H1 (cell line): ENCODE results near the gene ASB11. TPM values are rescaled to one million over a fixed set of nuclear protein-coding genes. Genes with fewer than 3 reads are reported as not detected.

ENCODE experiments used
- CTCF ChIA-PET: fragments of 300-600 bp; sonication (Branson Sonifier 250); formaldehyde crosslinking; loops from one replicate; lab custom pipeline; 2021; ENCODE audit not compliant: partially characterized antibody; lab: Charles Lee
- POLR2A ChIA-PET: fragments of 300-600 bp; sonication (Branson Sonifier 250); formaldehyde crosslinking; loops from one replicate; lab custom pipeline; 2021; ENCODE audit warnings: inconsistent platforms; ENCODE audit not compliant: partially characterized antibody; lab: Charles Lee
- DNase-seq, 2 experiments: peaks; one replicate each; pipeline versions ENCODE4 v3.0.0 to v3.0.0-alpha.2; 2010 to 2022; ENCODE audit warnings: low spot score in 2 of 2, low read depth in 1 of 2, mixed read lengths in 1 of 2
- FAIRE-seq: peaks from 2 replicates; lab custom pipeline; 2011; peaks lifted over from hg19 to GRCh38; lab: Jason Lieb, UNC
- H2AFZ ChIP-seq: 2 replicates; pipeline ENCODE4 v1.8.1; 2012; ENCODE audit warnings: low read length, inconsistent platforms
- H2AK5ac ChIP-seq: 2 replicates; pipeline ENCODE4 v1.6.1; 2013; ENCODE audit warnings: low read depth, low read length
- H2BK120ac ChIP-seq: replicated peaks from 2 replicates; pipeline ENCODE3; 2013; ENCODE audit warnings: low read depth, low read length, inconsistent platforms
- H2BK12ac ChIP-seq: 2 replicates; pipeline ENCODE4 v1.6.1; 2013; ENCODE audit warnings: low read depth, low read length
- H2BK15ac ChIP-seq: 2 replicates; pipeline ENCODE4 v1.6.1; 2013; ENCODE audit warnings: low read length
- H2BK20ac ChIP-seq: 2 replicates; pipeline ENCODE4 v1.6.1; 2013; ENCODE audit warnings: low read length
- H2BK5ac ChIP-seq: 2 replicates; pipeline ENCODE4 v1.6.1; 2013; ENCODE audit warnings: low read depth, low read length
- H3K14ac ChIP-seq: 2 replicates; pipeline ENCODE4 v1.6.1; 2013; ENCODE audit warnings: inconsistent platforms; ENCODE audit not compliant: insufficient read length
- H3K18ac ChIP-seq: 2 replicates; pipeline ENCODE4 v1.6.1; 2013; ENCODE audit warnings: low read length; ENCODE audit errors: extremely low read depth
- H3K23ac ChIP-seq: 2 replicates; pipeline ENCODE4 v1.6.1; 2013; ENCODE audit warnings: inconsistent platforms; ENCODE audit not compliant: insufficient read length
- H3K23me2 ChIP-seq: 2 replicates; pipeline ENCODE4 v1.6.1; 2013; ENCODE audit warnings: low read depth, low read length
- H3K27ac ChIP-seq: 2 replicates; pipeline ENCODE4 v1.6.1; 2011; ENCODE audit warnings: low read depth, low read length, inconsistent platforms
- H3K27me3 ChIP-seq, 4 experiments: replicated peaks in 1 of 4; 1 replicate in 1 of 4; 2 replicates in 3 of 4; pipeline versions ENCODE4 v1.6.1 to v1.8.1; 2011 to 2013; ENCODE audit warnings: low read length in 3 of 4, mild to moderate bottlenecking in 3 of 4, inconsistent platforms in 2 of 4, mixed read lengths in 2 of 4, moderate library complexity in 1 of 4; ENCODE audit not compliant: control insufficient read depth in 3 of 4, insufficient read depth in 3 of 4; ENCODE audit errors: extremely low read depth in 1 of 4
- H3K36me3 ChIP-seq, 4 experiments: 2 replicates each; pipeline versions ENCODE4 v1.6.1 to v1.8.1; 2011 to 2013; ENCODE audit warnings: mild to moderate bottlenecking in 4 of 4, low read length in 3 of 4, moderate library complexity in 2 of 4, control low read depth in 1 of 4, inconsistent platforms in 1 of 4; ENCODE audit not compliant: insufficient read depth in 4 of 4, control insufficient read depth in 2 of 4
- H3K4ac ChIP-seq: replicated peaks from 2 replicates; pipeline ENCODE3; 2013; ENCODE audit warnings: low read length, low read depth, mixed read lengths, inconsistent platforms; ENCODE audit not compliant: insufficient read length
- H3K4me1 ChIP-seq, 4 experiments: replicated peaks in 1 of 4; 1 replicate in 1 of 4; 2 replicates in 3 of 4; pipeline versions ENCODE4 v1.6.1 to v1.8.1; 2011 to 2013; ENCODE audit warnings: low read length in 3 of 4, inconsistent platforms in 2 of 4, mixed read lengths in 1 of 4; ENCODE audit not compliant: insufficient read depth in 4 of 4, control insufficient read depth in 3 of 4
- H3K4me2 ChIP-seq, 2 experiments: 2 replicates each; pipeline versions ENCODE4 v1.6.1 to v1.8.1; 2011 to 2013; ENCODE audit warnings: low read depth in 2 of 2, low read length in 2 of 2, control low read depth in 1 of 2, inconsistent platforms in 1 of 2, mild to moderate bottlenecking in 1 of 2; ENCODE audit not compliant: insufficient read depth in 1 of 2
- H3K4me3 ChIP-seq, 4 experiments: fragments of 200-600, 300-600 bp in 1 of 4; sonication (generic), shearing (Covaris generic), sonication (Bioruptor Twin) in 1 of 4; 2 replicates each; pipeline versions ENCODE4 v1.5.1 to v1.8.1; 2011 to 2016; ENCODE audit warnings: low read length in 4 of 4, low read depth in 3 of 4, control low read depth in 2 of 4, inconsistent platforms in 2 of 4, mild to moderate bottlenecking in 2 of 4, mixed read lengths in 1 of 4, moderate library complexity in 1 of 4; ENCODE audit not compliant: insufficient read depth in 2 of 4; ENCODE audit errors: extremely low read depth in 1 of 4
- H3K56ac ChIP-seq: replicated peaks from 2 replicates; pipeline ENCODE3; 2013; ENCODE audit warnings: low read depth, mild to moderate bottlenecking, mixed read lengths, low read length, inconsistent platforms; ENCODE audit not compliant: insufficient read length
- H3K79me1 ChIP-seq: 2 replicates; pipeline ENCODE4 v1.6.1; 2013; ENCODE audit warnings: low read depth, low read length, control low read depth
- H3K79me2 ChIP-seq, 2 experiments: 2 replicates each; pipeline versions ENCODE4 v1.6.1 to v1.8.1; 2012 to 2013; ENCODE audit warnings: low read length in 2 of 2, mild to moderate bottlenecking in 2 of 2, inconsistent platforms in 1 of 2; ENCODE audit not compliant: insufficient read depth in 2 of 2, control insufficient read depth in 1 of 2
- H3K9ac ChIP-seq, 4 experiments: replicated peaks in 1 of 4; 1 replicate in 1 of 4; 2 replicates in 3 of 4; pipeline versions ENCODE4 v1.6.1 to v1.8.1; 2011 to 2013; ENCODE audit warnings: low read depth in 3 of 4, low read length in 3 of 4, control low read depth in 2 of 4, mild to moderate bottlenecking in 2 of 4, moderate library complexity in 2 of 4, inconsistent platforms in 1 of 4; ENCODE audit errors: extremely low read depth in 1 of 4
- H3K9me3 ChIP-seq, 2 experiments: 2 replicates each; pipeline versions ENCODE4 v1.6.1 to v1.8.1; 2012 to 2013; ENCODE audit warnings: mild to moderate bottlenecking in 2 of 2, moderate library complexity in 2 of 2, control low read depth in 1 of 2, inconsistent platforms in 1 of 2, low read depth in 1 of 2, low read length in 1 of 2, mixed read lengths in 1 of 2; ENCODE audit not compliant: insufficient read depth in 2 of 2
- H4K20me1 ChIP-seq, 2 experiments: replicated peaks in 1 of 2; 2 replicates each; pipeline versions ENCODE3 to v1.8.1; 2011 to 2013; ENCODE audit warnings: inconsistent platforms in 2 of 2, low read length in 2 of 2, mild to moderate bottlenecking in 1 of 2; ENCODE audit not compliant: insufficient read depth in 2 of 2, control insufficient read depth in 1 of 2
- H4K5ac ChIP-seq: 2 replicates; pipeline ENCODE4 v1.6.1; 2013; ENCODE audit warnings: low read length, low read depth, mixed read lengths, inconsistent platforms; ENCODE audit not compliant: insufficient read length
- H4K8ac ChIP-seq: 2 replicates; pipeline ENCODE4 v1.8.0; 2013; ENCODE audit warnings: mild to moderate bottlenecking, moderate library complexity, low read length, inconsistent platforms; ENCODE audit not compliant: insufficient read depth; ENCODE audit errors: extremely low read depth
- H4K91ac ChIP-seq: replicated peaks from 2 replicates; pipeline ENCODE3; 2013; ENCODE audit warnings: low read length, mixed read lengths, inconsistent platforms; ENCODE audit not compliant: insufficient read length
- BCL11A ChIP-seq, 2 experiments: IDR thresholded peaks; one replicate each; pipeline ENCODE4 v1.6.1; 2011; ENCODE audit warnings: low read depth in 2 of 2, low read length in 2 of 2, mild to moderate bottlenecking in 2 of 2
- BRCA1 ChIP-seq: IDR thresholded peaks from 2 replicates; pipeline ENCODE4 v1.6.1; 2012; ENCODE audit warnings: low read depth, low read length, improper control_type of control experiment
- CBX8 ChIP-seq: fragments of 300-800, 300-1000 bp; sonication (generic); IDR thresholded peaks from 2 replicates; pipeline ENCODE4 v1.7.1; 2016; ENCODE audit warnings: low read depth, low read length, borderline replicate concordance
- EGR1 ChIP-seq: IDR thresholded peaks from 2 replicates; pipeline ENCODE4 v1.6.1; 2011; ENCODE audit warnings: low read depth, low read length, borderline replicate concordance
- EZH2 ChIP-seq: fragments of 200-600 bp; sonication (generic); IDR thresholded peaks from 2 replicates; pipeline ENCODE4 v1.7.1; 2012; ENCODE audit warnings: low read depth, mild to moderate bottlenecking, moderate library complexity, low read length, inconsistent platforms; ENCODE audit not compliant: severe bottlenecking
- HDAC2 ChIP-seq, 2 experiments: fragments of 300-600 bp in 1 of 2; sonication (generic) in 1 of 2; IDR thresholded peaks; 2 replicates each; pipeline ENCODE4 v1.6.1; 2011 to 2012; ENCODE audit warnings: low read depth in 2 of 2, low read length in 2 of 2, mild to moderate bottlenecking in 2 of 2, moderate library complexity in 2 of 2, borderline replicate concordance in 1 of 2, inconsistent platforms in 1 of 2
- SUZ12 ChIP-seq: fragments of 200-600 bp; sonication (generic); IDR thresholded peaks from 2 replicates; pipeline ENCODE4 v1.6.1; 2012; ENCODE audit warnings: mild to moderate bottlenecking, inconsistent platforms, low read length, moderate library complexity, mixed read lengths
- TBP ChIP-seq: IDR thresholded peaks from 2 replicates; pipeline ENCODE4 v1.6.1; 2011; ENCODE audit warnings: low read depth, low read length, improper control_type of control experiment
- WGBS, 2 experiments: shearing (Covaris generic) in 1 of 2; methylation state at CpG; one replicate each; pipeline versions ENCODE4 v1.1.6 to v1.1.7; 2013 to 2015; ENCODE audit warnings: low lambda C conversion rate in 2 of 2, mixed read lengths in 2 of 2, inconsistent platforms in 1 of 2, low coverage in 1 of 2, missing lambda C conversion rate in 1 of 2; ENCODE audit not compliant: insufficient replicate concordance in 2 of 2, insufficient coverage in 1 of 2, insufficient read length in 1 of 2; ENCODE audit errors: extremely low coverage in 1 of 2, missing lambda C conversion rate in 1 of 2; 5-methylcytosine and 5-hydroxymethylcytosine counted together
- long read RNA-seq, 2 experiments: library from RNA in 1 of 2; library from capped mRNA in 1 of 2; stranded (forward); transcript quantifications; one replicate each; pipeline ENCODE4 v2.0.0, GENCODE V29; 2021; ENCODE audit warnings: inconsistent platforms in 1 of 2
- polyA minus RNA-seq, 3 experiments: library from RNA; depleted of rRNA, polyadenylated mRNA; stranded (reverse); fragments of >200 nt; gene quantifications; 1 replicate in 2 of 3; 2 replicates in 1 of 3; pipeline ENCODE4 v1.2.3, GENCODE V29; 2011
- polyA plus RNA-seq, 7 experiments: library from polyadenylated mRNA; depleted of rRNA in 3 of 7; stranded (reverse) in 5 of 7; unstranded in 2 of 7; fragments of >200 nt in 5 of 7; fragments of 200-250 nt in 2 of 7; gene quantifications; 1 replicate in 5 of 7; 2 replicates in 1 of 7; 4 replicates in 1 of 7; pipeline versions ENCODE4 v1.2.1 to v1.2.3, GENCODE V29; 2011 to 2013; ENCODE audit warnings: missing spikeins in 2 of 7, mixed read lengths in 2 of 7
- total RNA-seq: library from RNA; stranded (reverse); fragmentation: NEBNext Ultra II Directional; extraction: Animal tissue kit (Norgen Biotek cat#: 25700); gene quantifications from 2 replicates; pipeline ENCODE4 v1.2.1, GENCODE V29; 2021

Gene ASB11, protein sequence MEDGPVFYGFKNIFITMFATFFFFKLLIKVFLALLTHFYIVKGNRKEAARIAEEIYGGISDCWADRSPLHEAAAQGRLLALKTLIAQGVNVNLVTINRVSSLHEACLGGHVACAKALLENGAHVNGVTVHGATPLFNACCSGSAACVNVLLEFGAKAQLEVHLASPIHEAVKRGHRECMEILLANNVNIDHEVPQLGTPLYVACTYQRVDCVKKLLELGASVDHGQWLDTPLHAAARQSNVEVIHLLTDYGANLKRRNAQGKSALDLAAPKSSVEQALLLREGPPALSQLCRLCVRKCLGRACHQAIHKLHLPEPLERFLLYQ
- total RNA-seq (not detected in 2 replicates), polyA plus RNA-seq (2011; rRNA removed) (not detected in 2 replicates), polyA minus RNA-seq (2011; rRNA and poly(A)+ RNA removed) (not detected in 2 replicates)
- polyA plus RNA-seq (2011; cell fraction: cytosol; rRNA removed), result not detected
- not detected for polyA plus RNA-seq (2011; cell fraction: nucleus; rRNA removed)
- not detected in 4 replicates for polyA plus RNA-seq (2012, experiment 1 of 2)
- not detected for polyA plus RNA-seq (2012, experiment 2 of 2)
- polyA plus RNA-seq (2013, experiment 1 of 2), result not detected
- polyA plus RNA-seq (2013, experiment 2 of 2), result not detected
- polyA minus RNA-seq (2011; cell fraction: cytosol; rRNA and poly(A)+ RNA removed), result not detected
- polyA minus RNA-seq (2011; cell fraction: nucleus; rRNA and poly(A)+ RNA removed), result not detected
- long read RNA-seq, experiment 1, result 0 reads
- long read RNA-seq, experiment 2, result 0 reads

DNA sequence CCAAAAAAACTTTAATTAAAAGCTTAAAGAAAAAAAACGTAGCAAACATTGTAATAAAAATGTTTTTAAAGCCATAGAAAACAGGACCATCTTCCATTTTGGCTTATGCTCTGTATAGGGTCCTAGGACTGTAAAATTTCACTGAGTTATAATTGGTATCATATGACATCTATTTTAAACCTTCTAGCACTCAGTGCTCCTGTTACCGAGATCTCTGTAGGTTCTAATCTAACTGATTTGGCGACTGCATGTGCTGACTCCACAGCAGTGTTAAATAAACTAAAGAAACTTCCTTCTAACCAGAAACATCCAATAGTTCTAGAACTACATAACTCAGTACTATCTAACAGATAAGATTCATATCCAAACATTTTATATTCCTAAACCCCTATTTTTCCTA is at the start of gene ASB11:
Gene ASB11, minus strand, starts transcription at position 132 of the 400 bp plus-strand sequence. Its CDS starts 35 bp downstream, at position 97.
- H2BK15ac ChIP-seq, result no peak within 1 kb of the TSS
- no peak within 1 kb of the TSS for H2BK120ac ChIP-seq
- no peak within 1 kb of the TSS for H3K18ac ChIP-seq
- H3K79me2 ChIP-seq, result no peaks in the 10 kb centered on the region
- H4K5ac ChIP-seq, result no peak within 1 kb of the TSS
- no peak within 1 kb of the TSS for H3K14ac ChIP-seq
- 94% methylated on average over 3 of the region's 3 CpGs; no CpG with 5 or more reads in 1 of the 2 experiments for WGBS, 2 experiments
- no peak within 1 kb of the TSS for H3K27ac ChIP-seq
- H4K20me1 ChIP-seq, result no peaks in the 10 kb centered on the region
- H3K4me1 ChIP-seq, result no peaks in the 10 kb centered on the region
- FAIRE-seq (no peak), DNase-seq (no peak)
- peaks cover 0 to under 1% (median 0%) of the 10 kb centered on the region in 4 experiments; a peak in 2 of 8 replicates for H3K36me3 ChIP-seq
- no peak within 1 kb of the TSS for H3K56ac ChIP-seq
- no peak within 1 kb of the TSS for H4K91ac ChIP-seq
- H3K23ac ChIP-seq, result no peak within 1 kb of the TSS
- no peak within 1 kb of the TSS for H2AK5ac ChIP-seq
- no peak within 1 kb of the TSS for H2BK12ac ChIP-seq
- no peaks in the 10 kb centered on the region for H3K23me2 ChIP-seq
- H2BK5ac ChIP-seq, result no peak within 1 kb of the TSS
- H3K27me3 ChIP-seq, result no peaks in the 10 kb centered on the region
- no peak within 1 kb of the TSS for H2AFZ ChIP-seq
- no peaks in the 10 kb centered on the region for H3K79me1 ChIP-seq
- H4K8ac ChIP-seq, result no peak within 1 kb of the TSS
- no peak within 1 kb of the TSS for H2BK20ac ChIP-seq
- no peaks in the 10 kb centered on the region for H3K9me3 ChIP-seq
- ChIA-PET CTCF (no interaction called here), POLR2A (no interaction called here)
- H3K9ac ChIP-seq, result no peak within 1 kb of the TSS
- H3K4ac ChIP-seq, result no peak within 1 kb of the TSS
- H3K4me2 ChIP-seq, result no peak within 1 kb of the TSS
- no peak within 1 kb of the TSS for H3K4me3 ChIP-seq
- TF ChIP-seq EZH2 (no peak), EGR1 (no peak), SUZ12 (no peak), BCL11A (IDR thresholded peaks at IDR 0.05; ENCODE audit: low read depth in 2 of 2, low read length in 2 of 2) (no peak), TBP (no peak), CBX8 (no peak), BRCA1 (no peak), HDAC2 (IDR thresholded peaks at IDR 0.05; ENCODE audit: borderline replicate concordance in 1 of 2, low read depth in 2 of 2, low read length in 2 of 2) (no peak)
